IMR-90 (cell line): ENCODE data around the gene COL9A3. TPM values are rescaled to one million over a fixed set of nuclear protein-coding genes. Genes with fewer than 3 reads are reported as not detected.

Experiments used
- ATAC-seq: fragments of 200-7000 bp; cut with Tn5 transposase; 2 replicates; pipeline ENCODE4 v1.9.1; 2020; ENCODE audit warnings: low read depth, mild to moderate bottlenecking, moderate library complexity
- BruUV-seq: library from RNA; stranded (reverse); fragments of 400-500 nt; replicated peaks from 2 replicates; lab custom pipeline; 2021; lab: Mats Ljungman, UMichigan
- CTCF ChIA-PET: fragments of 300-600 bp; formaldehyde crosslinking; extraction: SDS; loops from one replicate; lab custom pipeline; 2021; ENCODE audit warnings: antibody characterized with exemption; lab: Yijun Ruan, JAX
- POLR2A ChIA-PET: fragments of 300-600 bp; sonication (Branson Sonifier 250); formaldehyde crosslinking; loops from one replicate; lab custom pipeline; 2022; ENCODE audit warnings: antibody characterized with exemption; ENCODE audit not compliant: unreplicated experiment; lab: Charles Lee
- DNase-seq: peaks from one replicate; pipeline ENCODE4 v3.0.0; 2013
- H2AFZ ChIP-seq: replicated peaks from 2 replicates; pipeline ENCODE3; 2013; ENCODE audit warnings: low read length, mild to moderate bottlenecking; ENCODE audit not compliant: poor library complexity
- H2AK5ac ChIP-seq: 2 replicates; pipeline ENCODE4 v1.6.1; 2013; ENCODE audit warnings: low read depth, low read length, inconsistent platforms
- H2AK9ac ChIP-seq: replicated peaks from 2 replicates; pipeline ENCODE3; 2013; ENCODE audit warnings: mild to moderate bottlenecking, low read depth, low read length, moderate library complexity; ENCODE audit not compliant: poor library complexity
- H2BK120ac ChIP-seq: 2 replicates; pipeline ENCODE4 v1.6.1; 2013; ENCODE audit warnings: low read depth, low read length, inconsistent platforms
- H2BK15ac ChIP-seq: 3 replicates; pipeline ENCODE4 v1.6.1; 2013; ENCODE audit warnings: low read depth, low read length, inconsistent platforms
- H2BK20ac ChIP-seq: 2 replicates; pipeline ENCODE4 v1.6.1; 2013; ENCODE audit warnings: low read depth, mild to moderate bottlenecking, inconsistent platforms, low read length, moderate library complexity
- H2BK5ac ChIP-seq: 2 replicates; pipeline ENCODE4 v1.6.1; 2013; ENCODE audit warnings: mild to moderate bottlenecking, low read depth, low read length, inconsistent platforms; ENCODE audit not compliant: poor library complexity, severe bottlenecking
- H3K14ac ChIP-seq: replicated peaks from 2 replicates; pipeline ENCODE4 v1.6.1; 2013; ENCODE audit warnings: low read depth, low read length, inconsistent platforms
- H3K18ac ChIP-seq: 2 replicates; pipeline ENCODE4 v1.6.1; 2013; ENCODE audit warnings: low read depth, low read length, control low read depth
- H3K23ac ChIP-seq: 2 replicates; pipeline ENCODE4 v1.6.1; 2013; ENCODE audit warnings: low read depth, low read length, inconsistent platforms
- H3K27ac ChIP-seq: 2 replicates; pipeline ENCODE4 v1.5.1; 2013; ENCODE audit warnings: mild to moderate bottlenecking, control low read depth, low read length; ENCODE audit not compliant: insufficient read depth
- H3K27me3 ChIP-seq: 2 replicates; pipeline ENCODE4 v1.6.1; 2013; ENCODE audit warnings: low read length; ENCODE audit not compliant: control insufficient read depth, insufficient read depth
- H3K36me3 ChIP-seq: 2 replicates; pipeline ENCODE4 v1.6.1; 2013; ENCODE audit warnings: low read length, mixed read lengths; ENCODE audit not compliant: control insufficient read depth, insufficient read depth
- H3K4ac ChIP-seq: 2 replicates; pipeline ENCODE4 v1.6.1; 2013; ENCODE audit warnings: low read depth, low read length, inconsistent platforms
- H3K4me1 ChIP-seq: 2 replicates; pipeline ENCODE4 v1.6.1; 2013; ENCODE audit warnings: low read length, mixed read lengths; ENCODE audit not compliant: control insufficient read depth, insufficient read depth
- H3K4me2 ChIP-seq: 2 replicates; pipeline ENCODE4 v1.6.1; 2013; ENCODE audit warnings: low read depth, mild to moderate bottlenecking, control low read depth, low read length, moderate library complexity
- H3K4me3 ChIP-seq: 2 replicates; pipeline ENCODE4 v1.5.1; 2013; ENCODE audit warnings: low read depth, mild to moderate bottlenecking, control low read depth, low read length, moderate library complexity; ENCODE audit not compliant: insufficient read depth
- H3K56ac ChIP-seq: 2 replicates; pipeline ENCODE4 v1.6.1; 2013; ENCODE audit warnings: low read length, inconsistent platforms; ENCODE audit not compliant: insufficient read depth; ENCODE audit errors: extremely low read depth
- H3K79me1 ChIP-seq, 2 experiments: 2 replicates each; pipeline ENCODE4 v1.6.1; 2013; ENCODE audit warnings: low read length in 2 of 2, inconsistent platforms in 1 of 2, low read depth in 1 of 2
- H3K9ac ChIP-seq: 2 replicates; pipeline ENCODE4 v1.6.1; 2013; ENCODE audit warnings: low read depth, low read length, control low read depth
- H3K9me1 ChIP-seq: 2 replicates; pipeline ENCODE4 v1.6.1; 2013; ENCODE audit warnings: low read length, inconsistent platforms; ENCODE audit not compliant: insufficient read depth
- H3K9me3 ChIP-seq: 2 replicates; pipeline ENCODE4 v1.6.1; 2013; ENCODE audit warnings: low read length; ENCODE audit not compliant: control insufficient read depth, insufficient read depth
- H4K20me1 ChIP-seq: 2 replicates; pipeline ENCODE4 v1.6.1; 2013; ENCODE audit warnings: low read length, inconsistent platforms; ENCODE audit not compliant: insufficient read depth
- H4K5ac ChIP-seq: 2 replicates; pipeline ENCODE4 v1.6.1; 2013; ENCODE audit warnings: mild to moderate bottlenecking, low read depth, low read length, control low read depth
- H4K8ac ChIP-seq, 2 experiments: 2 replicates each; pipeline ENCODE4 v1.6.1; 2013; ENCODE audit warnings: low read depth in 2 of 2, low read length in 2 of 2, control low read depth in 1 of 2, inconsistent platforms in 1 of 2
- H4K91ac ChIP-seq: 2 replicates; pipeline ENCODE4 v1.6.1; 2013; ENCODE audit warnings: low read depth, low read length, inconsistent platforms; ENCODE audit not compliant: insufficient read depth
- RFX5 ChIP-seq: IDR thresholded peaks from 2 replicates; pipeline ENCODE4 v1.8.0; 2012; ENCODE audit warnings: low read depth, mild to moderate bottlenecking, low read length, moderate library complexity
- WGBS, 2 experiments: methylation state at CpG; one replicate each; pipeline versions ENCODE4 v1.1.5 to v1.1.7; 2013; ENCODE audit warnings: missing lambda C conversion rate in 2 of 2; ENCODE audit not compliant: insufficient read length in 1 of 2; ENCODE audit errors: extremely low coverage in 2 of 2; 5-methylcytosine and 5-hydroxymethylcytosine counted together
- dilution Hi-C: fragments of 300-500 bp; cut with HindIII; formaldehyde crosslinking; loops from one replicate; pipeline ENCODE4 v1.14.3; 2018; ENCODE audit warnings: low sequenced_read_pairs; ENCODE audit not compliant: unreplicated experiment
- in situ Hi-C: fragments of 300-500 bp; cut with MboI; formaldehyde crosslinking; loops from 3 replicates; pipeline ENCODE4 v1.14.3; 2019; ENCODE audit warnings: low sequenced_read_pairs, inconsistent platforms, mixed read lengths
- intact Hi-C: fragments of 100-400 bp; cut with micrococcal nuclease; formaldehyde crosslinking; loops from 2 replicates; pipeline ENCODE4 v1.10.0; 2022
- polyA plus RNA-seq, 3 experiments: library from polyadenylated mRNA; depleted of rRNA; stranded (reverse); fragments of >200 nt; gene quantifications; 2 replicates each; pipeline ENCODE4 v1.2.3, GENCODE V29; 2012; ENCODE audit warnings: low replicate concordance in 1 of 3
- total RNA-seq: library from RNA; depleted of rRNA; stranded (reverse); fragments of >200 nt; gene quantifications from 2 replicates; pipeline ENCODE4 v1.2.3, GENCODE V29; 2012

The COL9A3 gene
- total and polyA plus RNA-seq, 2 of the 4 experiments (the other 2 are of a cell fraction): 0.36 to 1.4 TPM

- TF ChIP-seq RFX5: no peak
- ChIA-PET CTCF (interaction anchor here (0.6 to 2.1 kb wide), 2 partner anchors 12 to 108 kb away, joined by 4 to 8 read pairs; no protein-coding TSS in a partner anchor), POLR2A (no interaction called here)
- Histone ChIP-seq H4K8ac (no peak overlapping the region), H3K9me1 (no peaks in the 10 kb centered on the region; the same call in 1 of the 2 replicates), H3K4me1 (no peaks in the 10 kb centered on the region), H3K23ac (no peak overlapping the region), H3K4me3 (no peak overlapping the region), H2AFZ (no peak overlapping the region), H2BK120ac (no peak overlapping the region), H4K91ac (no peak overlapping the region), H3K4ac (no peak overlapping the region), H3K27ac (no peak overlapping the region), H3K56ac (no peak overlapping the region), H4K5ac (no peak overlapping the region), H3K9ac (no peak overlapping the region), H3K27me3 (peaks cover 3% of the 10 kb centered on the region; the same call in 1 of the 2 replicates), H3K79me1 (no peaks in the 10 kb centered on the region), H2AK5ac (no peak overlapping the region), H3K18ac (no peak overlapping the region), H3K36me3 (no peaks in the 10 kb centered on the region), H2AK9ac (no peak overlapping the region), H4K20me1 (no peaks in the 10 kb centered on the region), H3K9me3 (no peaks in the 10 kb centered on the region), H3K14ac (no peak overlapping the region), H2BK20ac (no peak overlapping the region), H2BK5ac (no peak overlapping the region), H2BK15ac (no peak overlapping the region), H3K4me2 (no peak overlapping the region)
- BruUV-seq: no TSS peak
- 64% methylated on average over 3 of the region's 7 CpGs; no CpG with 5 or more reads in 1 of the 2 experiments for WGBS, 2 experiments
- ATAC-seq (no peak), DNase-seq (no peak)
- intact Hi-C loops: no loop called here
- in situ Hi-C loops: no loop called here
- dilution Hi-C loops: no loop called here
Measured at GRCh38 chr20:62779417-62779685, 37.5 kb upstream of the COL9A3 start.
